Measurements from ENCODE around the gene LRRC56.

Gene LRRC56

DNA sequence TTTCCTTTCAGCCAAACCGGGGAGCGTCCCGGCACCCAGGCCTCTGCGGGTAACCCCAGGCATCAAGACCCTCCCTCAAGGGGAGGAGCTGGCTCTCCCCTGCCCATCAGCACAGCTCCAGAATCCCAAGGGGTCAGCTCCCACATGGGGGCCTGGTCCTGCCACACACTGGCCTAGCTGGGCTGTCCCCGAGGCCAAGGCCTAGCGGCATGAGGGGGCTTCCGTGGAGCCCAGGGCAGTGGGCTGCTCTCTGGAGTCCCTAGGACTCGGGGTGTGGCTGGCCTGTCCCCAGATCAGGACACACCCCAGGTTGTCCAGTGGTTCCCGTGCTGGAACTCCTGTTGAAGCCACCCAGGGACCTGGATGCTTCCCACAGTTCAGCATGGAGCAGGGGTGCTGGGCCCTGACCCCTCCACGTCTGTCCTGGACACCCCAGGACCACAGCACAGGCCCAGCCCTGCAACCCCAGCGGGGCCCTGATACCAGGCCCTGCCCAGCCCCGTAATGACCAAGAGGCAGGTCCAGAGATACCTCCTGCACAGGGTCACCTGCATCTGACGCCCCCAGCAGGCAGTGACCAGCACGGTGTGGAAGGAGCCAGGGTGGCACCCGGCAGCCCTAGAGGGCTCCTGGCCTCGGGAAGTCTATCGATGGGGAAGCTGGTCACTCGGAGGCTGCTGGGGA is 7.5 kb upstream of the LRRC56 start:
- TF ChIP-seq, protein P1, sequence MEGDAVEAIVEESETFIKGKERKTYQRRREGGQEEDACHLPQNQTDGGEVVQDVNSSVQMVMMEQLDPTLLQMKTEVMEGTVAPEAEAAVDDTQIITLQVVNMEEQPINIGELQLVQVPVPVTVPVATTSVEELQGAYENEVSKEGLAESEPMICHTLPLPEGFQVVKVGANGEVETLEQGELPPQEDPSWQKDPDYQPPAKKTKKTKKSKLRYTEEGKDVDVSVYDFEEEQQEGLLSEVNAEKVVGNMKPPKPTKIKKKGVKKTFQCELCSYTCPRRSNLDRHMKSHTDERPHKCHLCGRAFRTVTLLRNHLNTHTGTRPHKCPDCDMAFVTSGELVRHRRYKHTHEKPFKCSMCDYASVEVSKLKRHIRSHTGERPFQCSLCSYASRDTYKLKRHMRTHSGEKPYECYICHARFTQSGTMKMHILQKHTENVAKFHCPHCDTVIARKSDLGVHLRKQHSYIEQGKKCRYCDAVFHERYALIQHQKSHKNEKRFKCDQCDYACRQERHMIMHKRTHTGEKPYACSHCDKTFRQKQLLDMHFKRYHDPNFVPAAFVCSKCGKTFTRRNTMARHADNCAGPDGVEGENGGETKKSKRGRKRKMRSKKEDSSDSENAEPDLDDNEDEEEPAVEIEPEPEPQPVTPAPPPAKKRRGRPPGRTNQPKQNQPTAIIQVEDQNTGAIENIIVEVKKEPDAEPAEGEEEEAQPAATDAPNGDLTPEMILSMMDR (IDR thresholded peaks at IDR 0.05; ENCODE audit: extremely low read depth, missing control alignments) = no peak
- DNase-seq (ENCODE audit: low spot score) = no peak

DNA sequence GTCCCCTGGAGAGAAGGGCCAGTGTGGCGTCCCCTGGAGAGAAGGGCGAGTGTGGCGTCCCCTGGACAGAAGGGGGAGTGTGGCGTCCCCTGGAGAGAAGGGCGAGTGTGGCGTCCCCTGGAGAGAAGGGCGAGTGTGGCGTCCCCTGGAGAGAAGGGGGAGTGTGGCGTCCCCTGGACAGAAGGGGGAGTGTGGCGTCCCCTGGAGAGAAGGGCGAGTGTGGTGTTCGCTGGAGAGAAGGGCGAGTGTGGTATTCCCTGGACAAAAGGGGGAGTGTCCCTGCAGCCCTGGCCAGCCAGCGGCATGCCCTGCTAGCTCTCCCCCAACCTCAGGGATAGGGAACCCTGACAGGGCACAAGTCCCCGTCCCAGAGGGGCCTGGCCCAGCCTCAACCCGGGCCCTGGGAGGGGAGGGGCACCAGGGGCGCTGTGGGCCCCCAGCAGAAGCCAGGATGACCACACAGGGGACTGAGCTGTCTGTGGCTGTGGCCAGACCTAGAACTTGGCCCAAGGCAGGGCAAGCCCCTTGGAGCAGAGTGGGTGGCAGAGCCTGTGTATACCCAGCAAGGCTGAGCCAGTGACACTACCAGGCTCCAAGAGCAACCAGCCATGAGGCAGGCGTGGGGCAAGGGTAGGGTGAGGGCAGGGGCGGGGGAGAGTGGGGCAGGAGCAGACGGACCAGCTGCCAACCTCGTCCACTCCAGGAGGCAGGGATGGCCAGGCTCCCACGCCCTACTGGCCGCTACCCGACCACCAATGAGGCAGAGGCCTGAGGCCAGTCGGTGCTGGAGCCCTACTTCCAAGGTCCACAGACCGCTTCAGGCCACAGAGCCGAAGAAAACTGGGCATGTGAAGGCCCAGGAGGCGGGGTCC is 6.1 kb upstream of the LRRC56 start:
- no peak for DNase-seq (ENCODE audit: low spot score)
- TF ChIP-seq, protein P1 (IDR thresholded peaks at IDR 0.05; ENCODE audit: extremely low read depth, missing control alignments) = no peak

DNA sequence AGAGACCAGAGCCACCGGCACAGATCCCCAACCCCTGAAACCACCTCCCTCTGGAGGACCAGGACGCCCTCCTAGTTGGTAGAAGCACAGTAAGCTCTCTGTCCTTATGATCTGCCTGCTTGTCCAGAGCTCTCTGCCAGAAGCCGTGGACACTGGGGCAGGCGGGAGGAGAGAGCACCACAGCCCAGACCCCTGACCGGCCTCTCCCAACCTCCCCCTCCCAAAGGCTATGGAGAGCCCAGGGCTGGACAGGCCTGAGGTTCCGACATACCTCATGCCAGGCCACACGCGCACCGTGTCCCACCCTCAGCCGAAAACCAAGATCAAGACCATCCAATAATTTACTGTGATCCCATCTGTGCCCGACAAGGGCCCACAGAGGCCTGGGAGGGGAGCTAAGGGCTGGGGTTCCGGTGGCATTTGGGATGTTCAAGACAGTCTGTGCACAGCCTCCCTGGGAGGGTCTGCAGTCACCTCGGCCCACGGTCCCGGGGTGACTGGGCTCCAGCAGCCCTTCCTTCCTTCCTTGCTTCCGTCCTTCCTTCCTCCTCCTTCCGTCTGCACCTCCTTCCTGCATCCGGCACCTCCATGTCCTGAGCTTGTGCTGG is 5.3 kb upstream of the LRRC56 start:
- DNase-seq (ENCODE audit: low spot score) = no peak
- TF ChIP-seq, protein P1 (IDR thresholded peaks at IDR 0.05; ENCODE audit: extremely low read depth, missing control alignments) = no peak

DNA sequence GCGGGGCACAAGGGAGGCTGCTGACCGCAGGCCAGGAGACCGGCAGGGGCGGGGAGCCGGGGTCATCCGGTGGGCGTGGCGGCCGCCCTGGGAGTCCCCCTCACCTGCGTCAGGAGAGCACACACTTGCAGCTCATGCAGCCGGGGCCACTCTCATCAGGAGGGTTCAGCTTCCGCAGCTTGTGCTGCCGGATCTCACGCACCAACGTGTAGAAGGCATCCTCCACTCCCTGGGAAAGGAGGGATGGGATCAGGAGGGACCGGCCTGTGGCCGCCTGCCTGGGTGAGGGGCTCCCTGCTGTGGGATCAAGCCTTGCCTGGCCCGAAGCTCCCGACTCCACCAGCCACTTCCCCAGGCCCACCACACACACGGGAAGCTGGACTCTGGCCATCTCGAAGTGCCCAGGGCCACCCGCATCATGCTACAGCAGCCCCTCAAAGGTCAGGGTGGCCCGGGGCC is 4.8 kb upstream of the LRRC56 start:
- TF ChIP-seq, protein P1 (IDR thresholded peaks at IDR 0.05; ENCODE audit: extremely low read depth, missing control alignments) = no peak

DNA sequence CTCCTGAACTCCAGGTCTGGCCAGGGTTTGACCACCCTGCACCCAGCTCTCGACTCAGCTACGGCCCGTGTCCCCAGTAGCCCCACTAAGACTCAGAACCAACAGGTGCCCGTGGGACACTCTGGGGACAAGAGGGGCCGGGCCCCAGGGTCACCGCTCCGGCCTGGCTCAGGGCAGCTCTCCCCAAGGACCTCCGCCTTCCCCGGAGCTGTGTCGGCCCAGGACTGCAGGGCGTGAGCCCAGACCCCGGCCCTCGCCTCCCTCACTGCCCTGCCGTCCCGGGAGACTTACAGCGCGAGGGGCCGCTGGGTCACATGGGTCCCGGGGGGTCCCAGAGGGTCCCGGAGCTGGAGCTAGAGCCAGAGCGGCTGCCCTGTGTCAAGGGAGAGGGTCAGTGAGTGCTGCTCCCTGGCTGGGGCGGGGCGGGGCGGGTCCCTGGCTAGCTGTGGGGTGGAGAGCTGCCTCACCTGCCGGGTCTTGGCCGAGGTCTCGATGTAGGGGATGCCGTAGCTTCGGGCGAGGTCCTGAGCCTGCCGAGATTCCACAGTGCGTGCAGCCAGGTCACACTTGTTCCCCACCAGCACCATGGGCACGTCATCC is 4.2 kb upstream of the LRRC56 start:
- DNase-seq (ENCODE audit: low spot score) = no peak
- TF ChIP-seq, protein P1 (IDR thresholded peaks at IDR 0.05; ENCODE audit: extremely low read depth, missing control alignments) = no peak

More for the DNA sequence above, 4.8 kb upstream of the LRRC56 start:
- DNase-seq (ENCODE audit: low spot score) = no peak

DNA sequence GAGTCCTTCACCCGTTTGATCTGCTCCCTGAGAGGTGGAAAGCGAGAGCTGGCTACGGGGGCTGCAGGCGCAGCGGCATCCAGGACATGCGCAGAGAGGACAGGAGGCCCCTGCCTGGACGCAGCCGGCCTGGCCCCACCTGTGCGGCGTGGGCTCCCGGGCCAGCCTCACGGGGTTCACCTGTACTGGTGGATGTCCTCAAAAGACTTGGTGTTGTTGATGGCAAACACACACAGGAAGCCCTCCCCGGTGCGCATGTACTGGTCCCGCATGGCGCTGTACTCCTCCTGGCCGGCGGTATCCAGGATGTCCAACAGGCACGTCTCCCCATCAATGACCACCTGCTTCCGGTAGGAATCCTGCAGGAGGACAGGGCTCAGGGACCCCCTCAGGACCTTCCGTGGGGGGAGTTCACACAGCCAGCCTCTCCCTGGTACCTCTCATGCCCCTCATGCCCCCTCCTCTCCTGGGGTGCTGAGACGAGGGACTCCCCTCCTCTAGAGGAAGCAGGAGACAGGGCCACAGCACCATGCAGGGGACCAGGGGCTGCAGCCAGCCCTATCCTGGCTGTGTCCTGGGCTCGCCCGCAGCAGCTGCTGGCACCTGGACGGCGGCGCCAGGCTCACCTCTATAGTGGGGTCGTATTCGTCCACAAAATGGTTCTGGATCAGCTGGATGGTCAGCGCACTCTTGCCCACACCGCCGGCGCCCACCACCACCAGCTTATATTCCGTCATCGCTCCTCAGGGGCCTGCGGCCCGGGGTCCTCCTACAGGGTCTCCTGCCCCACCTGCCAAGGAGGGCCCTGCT is 3.5 kb upstream of the LRRC56 start:
- no peak for DNase-seq (ENCODE audit: low spot score)
- TF ChIP-seq, protein P1 (IDR thresholded peaks at IDR 0.05; ENCODE audit: extremely low read depth, missing control alignments) = no peak

All from GM20000 (cell line).